Measurements from ENCODE around the gene FAM98C. TPM values are rescaled to one million over a fixed set of nuclear protein-coding genes. Genes with fewer than 3 reads are reported as not detected.

The FAM98C gene
- total RNA-seq, 4 donors from 2014 or later, result 2.1 to 21.1 (median 11.7) TPM

DNA sequence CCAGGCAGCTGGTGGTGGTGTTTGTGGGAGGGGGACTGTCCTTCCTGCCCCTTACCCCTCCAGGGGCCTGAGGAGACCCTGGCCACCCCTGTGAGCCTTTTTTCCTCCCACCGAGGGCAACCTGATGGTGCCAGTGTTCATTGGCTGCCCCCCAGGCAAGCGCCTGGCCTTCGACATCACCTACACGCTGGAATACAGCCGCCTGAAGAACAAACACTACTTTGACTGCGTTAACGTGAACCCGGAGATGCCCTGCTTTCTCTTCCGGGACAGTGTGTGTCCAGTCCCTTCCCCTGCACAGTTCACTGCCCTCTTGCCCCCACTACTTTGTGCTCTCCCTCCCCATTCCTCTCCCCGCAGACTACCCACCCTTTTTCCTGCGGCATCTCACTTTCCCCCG, 35.9 kb upstream of the FAM98C start:
- intact Hi-C loops (cut with DNase I; ENCODE audit: low total_unique reads), result no loop called here
- H3K4me3 ChIP-seq, result no peak overlapping the region
- H3K36me3 ChIP-seq, result no peaks in the 10 kb centered on the region
- TF ChIP-seq, protein P1, sequence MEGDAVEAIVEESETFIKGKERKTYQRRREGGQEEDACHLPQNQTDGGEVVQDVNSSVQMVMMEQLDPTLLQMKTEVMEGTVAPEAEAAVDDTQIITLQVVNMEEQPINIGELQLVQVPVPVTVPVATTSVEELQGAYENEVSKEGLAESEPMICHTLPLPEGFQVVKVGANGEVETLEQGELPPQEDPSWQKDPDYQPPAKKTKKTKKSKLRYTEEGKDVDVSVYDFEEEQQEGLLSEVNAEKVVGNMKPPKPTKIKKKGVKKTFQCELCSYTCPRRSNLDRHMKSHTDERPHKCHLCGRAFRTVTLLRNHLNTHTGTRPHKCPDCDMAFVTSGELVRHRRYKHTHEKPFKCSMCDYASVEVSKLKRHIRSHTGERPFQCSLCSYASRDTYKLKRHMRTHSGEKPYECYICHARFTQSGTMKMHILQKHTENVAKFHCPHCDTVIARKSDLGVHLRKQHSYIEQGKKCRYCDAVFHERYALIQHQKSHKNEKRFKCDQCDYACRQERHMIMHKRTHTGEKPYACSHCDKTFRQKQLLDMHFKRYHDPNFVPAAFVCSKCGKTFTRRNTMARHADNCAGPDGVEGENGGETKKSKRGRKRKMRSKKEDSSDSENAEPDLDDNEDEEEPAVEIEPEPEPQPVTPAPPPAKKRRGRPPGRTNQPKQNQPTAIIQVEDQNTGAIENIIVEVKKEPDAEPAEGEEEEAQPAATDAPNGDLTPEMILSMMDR (IDR thresholded peaks at IDR 0.05), result no peak
- no peak for TF ChIP-seq POLR2A (IDR thresholded peaks at IDR 0.05)
- no peaks in the 10 kb centered on the region for H3K9me3 ChIP-seq
- DNase-seq, result no peak
- no peak overlapping the region for H3K27ac ChIP-seq
- no peaks in the 10 kb centered on the region for H3K4me1 ChIP-seq
- no peaks in the 10 kb centered on the region for H3K27me3 ChIP-seq

DNA sequence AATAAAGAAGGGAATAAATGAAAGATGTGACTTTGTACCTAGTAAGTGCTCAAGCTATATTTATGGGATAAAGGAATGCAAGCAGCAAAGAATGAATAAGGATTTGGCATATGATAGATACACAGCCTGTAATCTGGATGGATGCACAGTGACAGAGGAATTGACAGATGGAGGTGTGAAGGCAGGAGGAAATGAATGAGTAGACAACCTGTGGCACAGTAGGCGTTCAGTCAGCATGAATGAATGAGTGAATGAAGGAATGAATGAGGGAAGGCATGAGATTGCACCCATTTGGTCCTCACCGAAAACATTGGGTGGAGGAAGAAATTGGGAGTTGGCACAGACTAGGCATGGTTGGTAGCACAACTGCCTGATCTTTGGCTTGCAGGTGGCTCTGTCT, 33.3 kb upstream of the FAM98C start:
- H3K27me3 ChIP-seq, result no peaks in the 10 kb centered on the region
- intact Hi-C loops (cut with DNase I; ENCODE audit: low total_unique reads), result no loop called here
- H3K27ac ChIP-seq, result no peak overlapping the region
- TF ChIP-seq POLR2A (IDR thresholded peaks at IDR 0.05), result no peak
- TF ChIP-seq, protein P1 (IDR thresholded peaks at IDR 0.05), result no peak
- H3K36me3 ChIP-seq, result no peaks in the 10 kb centered on the region
- H3K4me1 ChIP-seq, result no peaks in the 10 kb centered on the region
- no peak overlapping the region for H3K4me3 ChIP-seq
- no peak for DNase-seq
- H3K9me3 ChIP-seq, result no peaks in the 10 kb centered on the region

DNA sequence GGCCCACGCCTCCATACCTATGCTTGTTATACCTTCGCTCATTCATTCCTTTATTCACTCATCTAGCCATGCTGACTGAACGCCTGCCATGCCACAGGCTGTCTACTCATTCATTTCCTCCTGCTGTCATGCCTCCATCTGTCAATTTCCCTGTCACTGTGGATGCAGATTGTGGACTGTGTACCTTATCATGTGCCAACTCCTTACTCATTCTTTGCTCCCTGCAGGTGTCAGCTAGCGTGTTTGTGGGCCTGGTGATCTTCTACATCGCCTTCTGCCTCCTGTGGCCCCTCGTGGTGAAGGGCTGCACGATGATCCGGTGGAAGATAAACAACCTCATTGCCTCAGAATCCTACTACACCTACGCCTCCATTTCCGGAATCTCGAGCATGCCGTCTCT, 32.6 kb upstream of the FAM98C start:
- H3K36me3 ChIP-seq, result no peaks in the 10 kb centered on the region
- no peak overlapping the region for H3K4me3 ChIP-seq
- DNase-seq, result no peak
- no peaks in the 10 kb centered on the region for H3K9me3 ChIP-seq
- intact Hi-C loops (cut with DNase I; ENCODE audit: low total_unique reads), result loop anchor here (5.0 kb wide), 1 partner anchor 33 kb away; the partner anchor contains the start of gene CATSPERG
- TF ChIP-seq POLR2A (IDR thresholded peaks at IDR 0.05), result no peak
- TF ChIP-seq, protein P1 (IDR thresholded peaks at IDR 0.05), result no peak
- H3K27me3 ChIP-seq, result no peaks in the 10 kb centered on the region
- no peak overlapping the region for H3K27ac ChIP-seq
- peaks cover 0 to 2% of the 10 kb centered on the region in 2 donors for H3K4me1 ChIP-seq

DNA sequence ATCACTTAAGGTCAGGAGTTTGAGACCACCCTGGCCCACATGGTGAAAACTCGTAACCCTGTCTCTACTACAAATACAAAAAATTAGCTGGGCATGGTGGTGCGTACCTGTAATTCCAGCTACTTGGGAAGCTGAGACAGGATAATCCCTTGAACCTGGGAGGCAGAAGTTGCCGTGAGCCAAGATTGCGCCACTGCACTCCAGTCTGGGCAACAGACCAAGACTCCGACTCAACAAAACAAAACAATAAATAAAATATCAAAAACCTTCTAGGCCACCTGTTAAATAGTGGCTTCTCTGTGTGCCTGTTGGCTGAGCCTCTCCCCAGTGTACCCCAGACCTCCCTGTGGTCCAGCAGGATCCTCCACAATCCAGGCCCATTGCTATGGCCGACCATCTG, 31.8 kb upstream of the FAM98C start:
- no peaks in the 10 kb centered on the region for H3K36me3 ChIP-seq
- H3K9me3 ChIP-seq, result no peaks in the 10 kb centered on the region
- no peaks in the 10 kb centered on the region for H3K27me3 ChIP-seq
- no peak overlapping the region for H3K4me3 ChIP-seq
- peaks cover 3 to 10% of the 10 kb centered on the region in 2 donors for H3K4me1 ChIP-seq
- intact Hi-C loops (cut with DNase I; ENCODE audit: low total_unique reads), result loop anchor here (5.0 kb wide), 1 partner anchor 34 kb away; the partner anchor contains the start of gene CATSPERG
- no peak overlapping the region for H3K27ac ChIP-seq
- TF ChIP-seq, protein P1 (IDR thresholded peaks at IDR 0.05), result no peak
- TF ChIP-seq POLR2A (IDR thresholded peaks at IDR 0.05), result no peak
- DNase-seq, result no peak

DNA sequence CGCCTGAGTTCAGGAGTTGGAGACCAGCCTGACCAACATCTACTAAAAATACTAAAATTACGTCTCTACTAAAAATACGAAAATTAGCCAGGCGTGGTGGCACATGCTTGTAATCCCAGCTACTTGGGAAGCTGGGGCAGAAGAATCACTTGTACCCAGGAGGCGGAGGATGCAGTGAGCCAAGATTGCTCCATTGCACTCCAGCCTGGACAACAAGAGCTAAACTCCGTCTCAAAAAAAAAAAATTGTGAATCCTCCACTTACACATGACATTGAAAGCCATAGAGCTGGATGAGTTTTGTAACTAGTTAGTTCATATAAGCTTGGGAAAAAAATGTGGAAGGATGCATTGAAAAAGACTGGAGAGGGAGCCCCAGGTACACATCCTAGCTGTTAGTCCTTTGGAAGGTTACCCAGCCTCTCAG, 29.0 kb upstream of the FAM98C start:
- intact Hi-C loops (cut with DNase I; ENCODE audit: low total_unique reads), result loop anchor here (5.0 kb wide), 1 partner anchor 37 kb away; the partner anchor contains the start of gene CATSPERG
- peaks cover 3 to 15% of the 10 kb centered on the region in 2 donors for H3K4me1 ChIP-seq
- peak overlapping the region; percentile 85 to 93 for H3K4me3 ChIP-seq
- no peaks in the 10 kb centered on the region for H3K36me3 ChIP-seq
- peak overlapping the region; percentile 90 for H3K27ac ChIP-seq
- H3K9me3 ChIP-seq, result no peaks in the 10 kb centered on the region
- TF ChIP-seq, protein P1 (IDR thresholded peaks at IDR 0.05), result no peak
- no peak for TF ChIP-seq POLR2A (IDR thresholded peaks at IDR 0.05)
- no peaks in the 10 kb centered on the region for H3K27me3 ChIP-seq
- no peak for DNase-seq
